A673 (cell line): ENCODE results near the gene ZNF768.

Experiments used
- CTCF ChIP-seq: fragments of 300-800, 200-600 bp; sonication (generic); conservative IDR thresholded peaks from 2 replicates; pipeline ENCODE4 v1.5.1; 2017; ENCODE audit warnings: low read depth, mild to moderate bottlenecking, antibody characterized with exemption, low read length, moderate library complexity, mixed read lengths
- EZH2 ChIP-seq: fragments of 200-600 bp; sonication (generic); IDR thresholded peaks from 2 replicates; pipeline ENCODE4 v1.6.1; 2017; ENCODE audit warnings: borderline replicate concordance, low read depth, mild to moderate bottlenecking, mixed read lengths, antibody characterized with exemption, low read length; ENCODE audit not compliant: poor library complexity, severe bottlenecking

- no peak for TF ChIP-seq EZH2
- no peak for TF ChIP-seq CTCF
Observed at GRCh38 chr16:30557707-30557956, 31.3 kb upstream of the ZNF768 start.
